IPS DF 6.9 (cell line): ENCODE results near the gene XYLT1.

Source experiments
- DNase-seq: peaks from one replicate; pipeline ENCODE4 v3.0.0-alpha.2; 2013; ENCODE audit warnings: low read depth, low spot score
- H3K27ac ChIP-seq: one replicate; pipeline ENCODE4 v1.5.1; 2013; ENCODE audit warnings: low read length, control low read depth
- H3K27me3 ChIP-seq: 2 replicates; pipeline ENCODE4 v1.6.1; 2013; ENCODE audit warnings: mild to moderate bottlenecking, low read length; ENCODE audit not compliant: control insufficient read depth, insufficient read depth
- H3K36me3 ChIP-seq: 2 replicates; pipeline ENCODE4 v1.6.1; 2013; ENCODE audit warnings: low read length; ENCODE audit not compliant: control insufficient read depth, insufficient read depth
- H3K4me1 ChIP-seq: 2 replicates; pipeline ENCODE4 v1.6.1; 2013; ENCODE audit warnings: low read length; ENCODE audit not compliant: control insufficient read depth, insufficient read depth
- H3K4me3 ChIP-seq: 2 replicates; pipeline ENCODE4 v1.5.1; 2013; ENCODE audit warnings: mild to moderate bottlenecking, low read length
- H3K9me3 ChIP-seq: 2 replicates; pipeline ENCODE4 v1.6.1; 2013; ENCODE audit warnings: low read length, inconsistent platforms; ENCODE audit not compliant: control insufficient read depth, insufficient read depth
- WGBS: extraction: QIAGEN DNeasy Blood & Tissue Kit; methylation state at CpG from one replicate; pipeline ENCODE4 v1.1.7; 2013; ENCODE audit warnings: mixed read lengths, missing lambda C conversion rate; ENCODE audit not compliant: insufficient read length, insufficient coverage; 5-methylcytosine and 5-hydroxymethylcytosine counted together

Gene XYLT1

DNA sequence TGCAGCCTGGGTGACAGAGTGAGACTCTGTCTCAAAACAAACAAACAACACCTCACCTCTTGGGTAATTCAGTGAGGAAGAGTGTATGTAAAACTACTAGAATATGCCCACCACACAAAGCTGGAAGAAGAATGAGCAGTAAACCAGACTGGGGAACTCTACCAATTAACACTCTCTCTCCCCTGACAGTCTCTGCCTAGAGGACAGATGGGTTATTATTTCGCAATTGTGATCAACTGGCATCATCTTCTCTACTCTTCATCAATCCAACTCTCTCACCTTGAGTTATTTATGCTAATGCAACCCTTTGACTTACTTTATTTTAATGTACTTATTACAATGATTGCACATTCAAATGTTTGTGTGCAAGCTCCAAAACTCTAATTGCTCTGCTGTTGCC, 205.6 kb downstream of the XYLT1 start:
- DNase-seq = no peak
- Histone ChIP-seq H3K27ac (no peak overlapping the region), H3K27me3 (no peaks in the 10 kb centered on the region), H3K4me3 (no peak overlapping the region), H3K36me3 (no peaks in the 10 kb centered on the region), H3K4me1 (peaks cover 3% of the 10 kb centered on the region; the same call in 1 of the 2 replicates), H3K9me3 (no peaks in the 10 kb centered on the region)
- WGBS = no CpG with 5 or more reads among the region's 1 CpG

DNA sequence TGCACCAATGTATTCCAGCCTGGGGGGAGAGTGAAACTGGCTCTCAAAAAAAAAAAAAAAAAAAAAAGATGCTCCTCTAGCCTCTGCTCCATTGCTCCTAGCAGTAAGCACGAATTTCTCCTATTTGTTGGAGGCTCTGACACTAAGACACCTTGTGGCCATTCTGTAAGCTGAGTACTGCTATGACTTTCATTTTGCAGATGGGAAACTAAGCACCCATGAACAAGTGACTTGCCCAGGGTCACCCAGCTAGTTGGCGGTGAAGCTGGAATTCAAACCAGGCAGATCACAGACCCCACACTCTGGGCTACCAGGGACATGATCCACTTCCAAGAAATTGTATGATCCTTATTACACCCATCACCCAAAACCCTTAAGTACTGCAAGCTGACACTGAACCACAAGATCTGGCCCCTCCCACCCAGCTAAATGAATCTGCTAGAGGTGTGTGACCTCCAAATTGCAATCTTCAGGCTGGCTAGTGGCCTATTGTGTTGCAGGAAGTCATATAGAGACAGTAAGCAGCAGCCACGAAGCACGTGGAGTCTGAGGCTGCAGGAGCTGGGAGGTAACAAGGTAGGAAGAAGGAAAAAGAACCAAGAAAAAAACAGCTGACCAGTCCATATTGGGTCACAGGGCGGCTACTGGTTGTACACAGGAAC, 209.4 kb downstream of the XYLT1 start:
- Histone ChIP-seq H3K27ac (no peak overlapping the region), H3K36me3 (no peaks in the 10 kb centered on the region), H3K4me1 (no peaks in the 10 kb centered on the region), H3K9me3 (no peaks in the 10 kb centered on the region), H3K4me3 (no peak overlapping the region), H3K27me3 (no peaks in the 10 kb centered on the region)
- WGBS = no CpG with 5 or more reads among the region's 5 CpGs
- no peak for DNase-seq

DNA sequence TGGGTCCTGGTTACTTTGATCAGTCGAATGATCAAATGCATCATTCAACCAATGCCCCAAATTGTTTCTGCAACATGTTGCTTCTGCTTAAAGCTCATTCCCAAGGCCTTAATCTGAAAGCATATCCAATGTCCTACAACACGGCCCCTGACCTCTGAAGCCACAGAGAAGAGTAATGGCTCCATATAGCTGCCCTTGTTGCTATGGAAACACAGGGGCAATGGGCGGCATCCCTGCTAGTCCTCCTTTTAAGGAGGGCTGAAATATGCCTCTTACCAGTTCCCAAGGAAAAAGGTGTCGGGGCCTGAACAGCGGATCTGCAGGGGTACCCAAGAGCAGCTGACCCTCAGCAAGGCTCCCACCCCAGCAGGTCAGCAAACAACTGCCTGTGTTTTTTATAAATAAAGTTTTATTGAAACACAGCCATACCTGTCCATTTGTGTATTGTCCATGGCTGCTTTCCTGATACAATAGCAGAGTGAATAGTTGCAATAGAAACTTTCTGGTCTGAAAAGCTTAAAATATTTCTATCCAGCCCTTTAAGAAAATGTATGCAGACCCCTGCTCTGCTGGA, 210.4 kb downstream of the XYLT1 start:
- no CpG with 5 or more reads among the region's 5 CpGs for WGBS
- Histone ChIP-seq H3K4me3 (no peak overlapping the region), H3K9me3 (no peaks in the 10 kb centered on the region), H3K4me1 (no peaks in the 10 kb centered on the region), H3K27ac (no peak overlapping the region), H3K36me3 (no peaks in the 10 kb centered on the region), H3K27me3 (no peaks in the 10 kb centered on the region)
- no peak for DNase-seq

DNA sequence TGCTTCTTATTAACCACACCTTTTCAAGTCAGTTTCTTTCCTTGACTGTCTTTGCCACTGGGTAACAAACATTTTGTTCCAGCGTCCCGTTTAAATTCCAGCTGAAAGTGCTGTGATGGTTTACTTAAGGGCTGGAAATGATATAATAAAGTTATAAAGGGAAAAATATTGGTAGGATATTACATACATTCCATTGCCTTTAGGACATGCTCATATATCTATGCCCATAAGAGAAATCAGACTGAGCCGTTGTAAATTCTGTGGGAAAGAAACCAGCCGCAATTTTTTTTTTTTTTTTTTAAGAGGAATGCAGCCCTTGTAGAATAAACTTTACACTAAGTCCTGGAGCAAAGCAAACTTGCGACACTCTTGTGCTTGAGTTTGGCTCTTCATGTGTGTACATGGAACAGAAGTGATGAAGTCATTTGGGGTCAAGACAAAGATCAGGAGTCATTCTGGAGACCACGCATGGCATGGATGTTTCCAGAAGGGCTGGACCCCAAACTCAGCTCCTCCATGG, 210.9 kb downstream of the XYLT1 start:
- Histone ChIP-seq H3K27ac (no peak overlapping the region), H3K27me3 (no peaks in the 10 kb centered on the region), H3K4me1 (no peaks in the 10 kb centered on the region), H3K4me3 (no peak overlapping the region), H3K9me3 (no peaks in the 10 kb centered on the region), H3K36me3 (no peaks in the 10 kb centered on the region)
- no CpG with 5 or more reads among the region's 6 CpGs for WGBS
- no peak for DNase-seq

DNA sequence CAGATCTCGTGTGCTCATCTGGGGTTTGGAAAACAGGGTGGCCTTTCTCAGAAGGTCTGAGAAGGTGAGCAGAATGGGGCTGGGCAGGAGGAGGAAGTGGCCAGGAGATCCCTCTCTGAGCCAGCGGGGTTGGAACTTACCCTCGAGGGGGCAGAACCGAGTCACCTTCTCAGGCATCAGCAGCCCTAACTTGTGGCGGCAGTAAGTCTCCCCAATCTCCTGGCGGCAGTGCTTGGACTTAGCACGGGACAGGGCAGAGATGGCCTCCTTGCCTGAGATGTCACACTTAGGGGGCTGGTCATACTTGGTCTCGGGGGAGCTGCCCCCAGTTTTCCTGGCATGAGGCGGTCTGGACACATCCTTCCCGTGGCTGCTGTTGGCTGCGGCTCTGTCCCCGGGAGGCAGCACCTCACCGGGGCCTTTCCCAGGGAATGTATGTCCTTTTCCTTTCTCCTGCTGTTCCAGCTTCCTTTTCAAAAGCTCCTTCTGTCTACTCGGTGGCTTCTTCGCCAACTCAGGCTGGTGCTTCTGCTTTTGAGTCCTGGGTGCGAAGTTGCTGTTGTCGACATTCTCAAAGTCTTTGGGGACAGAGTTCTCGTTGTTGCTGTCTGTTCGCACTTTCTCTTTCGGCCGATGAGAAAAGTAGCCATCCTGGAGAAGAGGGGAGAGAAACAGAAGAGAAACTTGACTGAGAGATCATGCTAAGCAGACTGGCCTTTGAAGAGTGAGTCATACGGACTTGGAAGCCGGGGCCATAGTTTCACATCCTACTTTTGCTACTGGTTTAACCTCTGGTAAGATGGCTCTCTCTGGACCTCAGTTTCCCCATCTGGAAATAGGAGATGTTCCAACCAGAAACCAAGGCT, 211.7 kb downstream of the XYLT1 start:
- Histone ChIP-seq H3K36me3 (no peaks in the 10 kb centered on the region), H3K4me3 (no peak overlapping the region), H3K9me3 (no peaks in the 10 kb centered on the region), H3K4me1 (no peaks in the 10 kb centered on the region), H3K27ac (no peak overlapping the region), H3K27me3 (no peaks in the 10 kb centered on the region)
- WGBS = no CpG with 5 or more reads among the region's 23 CpGs
- no peak for DNase-seq

DNA sequence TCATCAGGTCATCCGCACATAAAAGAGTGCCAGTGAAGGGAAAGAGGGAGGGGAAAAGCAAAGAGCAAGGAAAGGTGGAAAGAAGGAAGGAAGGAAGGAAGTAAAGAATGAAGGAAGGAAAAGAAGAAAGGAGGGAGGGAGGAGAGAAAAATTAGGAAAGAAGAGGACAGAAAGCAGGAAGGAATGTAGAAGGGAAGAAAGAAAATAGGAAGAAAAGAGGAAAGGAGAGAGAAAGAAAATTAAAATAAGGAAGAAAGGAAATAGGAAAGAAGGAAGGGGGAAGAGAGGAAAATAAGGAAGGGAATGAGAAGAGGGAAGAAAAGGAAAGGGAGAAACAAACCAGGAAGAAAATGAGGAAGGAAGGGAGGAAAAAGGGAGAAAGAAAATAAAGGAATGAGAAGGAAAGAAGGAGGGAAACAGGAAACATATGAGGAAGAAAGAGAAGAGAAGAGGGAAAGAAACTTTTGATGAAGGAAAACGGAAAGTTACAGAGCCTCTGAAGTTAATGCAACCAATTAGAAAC, 212.6 kb downstream of the XYLT1 start:
- DNase-seq = no peak
- Histone ChIP-seq H3K4me3 (no peak overlapping the region), H3K27me3 (no peaks in the 10 kb centered on the region), H3K9me3 (no peaks in the 10 kb centered on the region), H3K27ac (no peak overlapping the region), H3K4me1 (no peaks in the 10 kb centered on the region), H3K36me3 (no peaks in the 10 kb centered on the region)
- WGBS = no CpG with 5 or more reads among the region's 2 CpGs

DNA sequence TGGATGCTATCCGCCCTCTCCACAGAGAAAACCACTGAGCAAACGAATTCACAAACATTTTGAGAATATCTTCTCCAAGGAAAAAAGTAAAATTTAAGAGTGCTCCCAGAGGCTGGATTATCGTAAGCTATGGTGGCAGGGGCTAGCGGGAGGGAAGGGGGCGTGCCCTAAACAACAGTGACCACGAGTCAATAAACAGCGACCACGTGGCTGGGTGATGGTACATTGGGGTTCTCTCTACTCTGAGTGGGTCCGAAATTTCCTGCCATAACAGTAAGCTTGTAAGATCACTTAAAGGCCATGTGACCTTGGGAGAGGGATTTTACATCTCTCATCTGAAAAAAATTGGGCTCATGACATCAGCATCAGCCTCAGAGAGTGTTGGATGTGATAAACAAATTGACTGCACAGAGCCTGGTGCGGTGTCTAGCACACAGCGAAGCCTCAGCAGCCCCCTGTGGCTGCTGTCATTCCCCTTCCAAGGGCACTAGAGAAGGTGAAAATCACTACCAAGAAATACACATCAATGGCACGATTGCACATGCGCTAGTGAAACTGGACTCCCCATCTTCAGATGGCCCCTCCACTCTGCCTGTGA, 213.2 kb downstream of the XYLT1 start:
- no peak overlapping the region for H3K4me3 ChIP-seq
- no CpG with 5 or more reads among the region's 13 CpGs for WGBS
- H3K9me3 ChIP-seq = no peaks in the 10 kb centered on the region
- H3K27me3 ChIP-seq = no peaks in the 10 kb centered on the region
- H3K27ac ChIP-seq = no peak overlapping the region
- H3K36me3 ChIP-seq = no peaks in the 10 kb centered on the region
- no peak for DNase-seq
- H3K4me1 ChIP-seq = no peaks in the 10 kb centered on the region

DNA sequence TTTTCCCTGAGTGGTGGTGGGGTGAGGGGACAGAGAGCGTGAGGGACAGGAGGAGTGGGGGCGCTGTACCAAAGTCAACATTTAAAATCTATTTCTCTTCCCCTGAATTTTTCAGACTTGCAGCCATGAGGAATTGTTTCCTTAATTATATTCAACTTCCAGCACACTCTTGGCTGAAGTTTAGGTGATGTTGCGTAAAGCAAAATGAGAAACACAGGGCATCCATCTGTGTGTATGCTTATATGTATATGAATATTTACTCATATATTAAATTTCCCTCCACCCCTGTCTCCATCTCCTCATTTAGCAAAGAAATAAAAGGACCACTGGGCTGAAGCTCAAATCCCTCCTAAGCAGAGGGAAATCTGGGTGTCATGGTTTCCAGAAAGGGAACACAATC, 218.1 kb downstream of the XYLT1 start:
- Histone ChIP-seq H3K27ac (no peak overlapping the region), H3K27me3 (no peaks in the 10 kb centered on the region), H3K36me3 (no peaks in the 10 kb centered on the region), H3K9me3 (no peaks in the 10 kb centered on the region), H3K4me3 (no peak overlapping the region), H3K4me1 (no peaks in the 10 kb centered on the region)
- WGBS = no CpG with 5 or more reads among the region's 3 CpGs
- DNase-seq = no peak

DNA sequence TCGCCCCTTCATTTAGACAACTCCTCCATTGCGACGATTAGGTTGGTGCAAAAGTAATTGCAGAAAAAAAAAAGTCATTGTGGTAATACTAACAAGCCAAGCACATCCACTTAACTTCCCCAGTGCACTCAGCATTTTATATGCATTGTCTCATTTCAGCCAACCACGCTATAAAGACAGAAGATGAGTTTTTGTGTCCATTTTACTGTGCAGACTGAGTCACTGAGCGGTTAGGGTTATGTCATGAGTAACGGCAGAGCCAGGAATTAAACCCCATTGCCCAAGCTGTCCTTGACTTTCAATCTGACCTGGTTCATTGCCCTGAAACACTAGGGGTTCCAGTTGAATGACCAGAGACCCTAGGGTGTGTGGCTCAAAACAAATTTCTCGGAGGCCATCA, 218.7 kb downstream of the XYLT1 start:
- DNase-seq = no peak
- Histone ChIP-seq H3K4me3 (no peak overlapping the region), H3K4me1 (no peaks in the 10 kb centered on the region), H3K36me3 (no peaks in the 10 kb centered on the region), H3K27me3 (no peaks in the 10 kb centered on the region), H3K27ac (no peak overlapping the region), H3K9me3 (no peaks in the 10 kb centered on the region)
- no CpG with 5 or more reads among the region's 7 CpGs for WGBS

DNA sequence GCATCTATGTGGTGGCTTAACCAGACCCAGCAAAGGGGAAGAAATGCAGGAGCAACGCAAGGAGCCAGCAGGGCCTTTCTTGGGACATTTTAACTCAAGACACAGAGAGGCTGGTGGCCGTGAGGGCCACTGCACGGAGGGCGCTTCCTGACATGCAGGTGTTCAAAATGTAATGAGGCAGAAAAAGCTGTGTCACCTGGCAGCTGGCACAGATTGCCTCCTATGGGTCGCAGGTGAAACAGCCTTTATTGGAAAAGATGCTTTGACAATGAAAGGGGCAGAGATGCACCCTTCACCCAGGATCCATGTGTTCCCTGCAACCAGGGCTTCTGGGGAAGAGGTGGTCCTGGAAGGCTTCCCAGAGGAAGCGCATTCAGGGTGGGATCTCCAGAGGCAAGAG, 219.3 kb downstream of the XYLT1 start:
- Histone ChIP-seq H3K9me3 (no peaks in the 10 kb centered on the region), H3K27ac (no peak overlapping the region), H3K27me3 (no peaks in the 10 kb centered on the region), H3K36me3 (no peaks in the 10 kb centered on the region), H3K4me1 (no peaks in the 10 kb centered on the region), H3K4me3 (no peak overlapping the region)
- no CpG with 5 or more reads among the region's 6 CpGs for WGBS
- no peak for DNase-seq
